DND-41 (cell line): ENCODE data around the gene ABCB8.

ENCODE experiments used
- ATAC-seq: fragments of 200-7000 bp; cut with Tn5 transposase; 3 replicates; pipeline ENCODE4 v1.9.1; 2021; ENCODE audit warnings: low read depth; ENCODE audit not compliant: insufficient read depth
- DNase-seq: peaks from one replicate; pipeline ENCODE4 v3.0.0-alpha.2; 2020
- H2AFZ ChIP-seq: 2 replicates; pipeline ENCODE4 v1.6.0; 2012; ENCODE audit warnings: low read depth, low read length
- H3K27ac ChIP-seq: 2 replicates; pipeline ENCODE4 v1.5.1; 2012; ENCODE audit warnings: low read length, inconsistent platforms
- H3K27me3 ChIP-seq: fragments of 200-600 bp; sonication (generic); 2 replicates; pipeline ENCODE4 v1.6.0; 2012; ENCODE audit warnings: low read length, mild to moderate bottlenecking, inconsistent platforms; ENCODE audit not compliant: insufficient read depth, poor library complexity
- H3K36me3 ChIP-seq: 2 replicates; pipeline ENCODE4 v1.5.1; 2012; ENCODE audit warnings: low read length, inconsistent platforms; ENCODE audit not compliant: insufficient read depth
- H3K4me1 ChIP-seq: 2 replicates; pipeline ENCODE4 v1.5.1; 2012; ENCODE audit warnings: mild to moderate bottlenecking, low read length; ENCODE audit not compliant: insufficient read depth
- H3K4me2 ChIP-seq: 2 replicates; pipeline ENCODE4 v1.6.0; 2012; ENCODE audit warnings: mild to moderate bottlenecking, moderate library complexity, low read length, inconsistent platforms; ENCODE audit not compliant: insufficient read depth
- H3K4me3 ChIP-seq, 2 experiments: fragments of 200-600 bp in 1 of 2; shearing (Covaris generic) in 1 of 2; 2 replicates each; pipeline ENCODE4 v1.5.1; 2012 to 2016; ENCODE audit warnings: inconsistent platforms in 2 of 2, low read length in 2 of 2, mild to moderate bottlenecking in 2 of 2, low read depth in 1 of 2, moderate library complexity in 1 of 2
- H3K79me2 ChIP-seq: 2 replicates; pipeline ENCODE4 v1.6.0; 2012; ENCODE audit warnings: low read length, inconsistent platforms; ENCODE audit not compliant: insufficient read depth
- H3K9ac ChIP-seq: 2 replicates; pipeline ENCODE4 v1.6.0; 2012; ENCODE audit warnings: low read depth, mild to moderate bottlenecking, inconsistent platforms, low read length, moderate library complexity
- H3K9me3 ChIP-seq: 2 replicates; pipeline ENCODE4 v1.5.1; 2012; ENCODE audit warnings: low read length, moderate library complexity, mild to moderate bottlenecking, inconsistent platforms; ENCODE audit not compliant: insufficient read depth, severe bottlenecking
- H4K20me1 ChIP-seq: 2 replicates; pipeline ENCODE4 v1.6.0; 2012; ENCODE audit warnings: low read length; ENCODE audit not compliant: insufficient read depth
- CTCF ChIP-seq: IDR thresholded peaks from 2 replicates; pipeline ENCODE4 v1.5.1; 2012; ENCODE audit warnings: borderline replicate concordance, low read length, moderate library complexity, mild to moderate bottlenecking; ENCODE audit not compliant: poor library complexity, severe bottlenecking; ENCODE audit errors: extremely low read depth
- EZH2 ChIP-seq: IDR thresholded peaks from 3 replicates; pipeline ENCODE4 v1.6.1; 2012; ENCODE audit warnings: borderline replicate concordance, low read depth, mild to moderate bottlenecking, moderate library complexity, low read length, inconsistent platforms; ENCODE audit not compliant: severe bottlenecking

ABCB8 gene

DNA sequence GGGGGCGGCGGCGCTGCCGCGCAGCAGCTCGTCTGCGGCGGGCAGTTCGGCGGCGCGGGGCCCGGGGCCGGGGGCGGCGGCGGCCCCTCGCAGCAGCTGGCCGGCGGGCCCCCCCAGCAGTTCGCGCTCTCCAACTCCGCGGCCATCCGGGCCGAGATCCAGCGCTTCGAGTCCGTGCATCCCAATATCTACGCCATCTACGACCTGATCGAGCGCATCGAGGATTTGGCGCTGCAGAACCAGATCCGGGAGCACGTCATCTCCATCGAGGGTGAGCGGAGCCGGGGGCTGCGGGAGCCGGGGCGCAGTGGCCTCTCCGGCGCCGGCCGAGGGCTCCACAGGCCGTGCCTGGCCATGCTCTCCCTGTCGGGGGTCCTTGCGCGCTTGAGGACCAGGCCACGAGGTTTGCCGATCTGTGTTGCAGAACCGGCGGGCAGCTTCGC, 58.6 kb downstream of the ABCB8 start:
- H3K79me2 ChIP-seq = peaks cover 26% of the 10 kb centered on the region
- peak overlapping the region; percentile 1; the same call in 1 of the 2 replicates for H2AFZ ChIP-seq
- no peak for TF ChIP-seq EZH2
- DNase-seq (no peak), ATAC-seq (no peak)
- H3K4me2 ChIP-seq = peak overlapping the region; percentile 67
- H3K36me3 ChIP-seq = peaks cover 4% of the 10 kb centered on the region; the same call in 1 of the 2 replicates
- no peak overlapping the region for H3K27ac ChIP-seq
- peaks cover 14% of the 10 kb centered on the region for H3K27me3 ChIP-seq
- H3K4me3 ChIP-seq = peak overlapping the region; percentile 30 to 60; a peak in 3 of 4 replicates
- peaks cover 25% of the 10 kb centered on the region for H4K20me1 ChIP-seq
- H3K9ac ChIP-seq = peak overlapping the region; percentile 52
- peaks cover 45% of the 10 kb centered on the region for H3K4me1 ChIP-seq
- H3K9me3 ChIP-seq = no peaks in the 10 kb centered on the region

- Histone ChIP-seq H3K27ac (no peak overlapping the region), H3K4me2 (peak overlapping the region; percentile 67), H3K79me2 (peaks cover 20% of the 10 kb centered on the region), H3K36me3 (no peaks in the 10 kb centered on the region), H4K20me1 (peaks cover 25% of the 10 kb centered on the region), H3K4me3 (peak overlapping the region; percentile 30 to 60; a peak in 3 of 4 replicates), H3K4me1 (peaks cover 39% of the 10 kb centered on the region), H2AFZ (0 out of 2 replicates have a peak overlapping the region, but pooled peaks have one; percentile 1), H3K27me3 (peaks cover 14% of the 10 kb centered on the region), H3K9ac (peak overlapping the region; percentile 52), H3K9me3 (no peaks in the 10 kb centered on the region)
- no peak for ATAC-seq
- TF ChIP-seq EZH2 = no peak
- no peak for TF ChIP-seq CTCF
- DNase-seq = no peak
Measured at GRCh38 chr7:151087245-151088018, 59.2 kb downstream of the ABCB8 start.

DNA sequence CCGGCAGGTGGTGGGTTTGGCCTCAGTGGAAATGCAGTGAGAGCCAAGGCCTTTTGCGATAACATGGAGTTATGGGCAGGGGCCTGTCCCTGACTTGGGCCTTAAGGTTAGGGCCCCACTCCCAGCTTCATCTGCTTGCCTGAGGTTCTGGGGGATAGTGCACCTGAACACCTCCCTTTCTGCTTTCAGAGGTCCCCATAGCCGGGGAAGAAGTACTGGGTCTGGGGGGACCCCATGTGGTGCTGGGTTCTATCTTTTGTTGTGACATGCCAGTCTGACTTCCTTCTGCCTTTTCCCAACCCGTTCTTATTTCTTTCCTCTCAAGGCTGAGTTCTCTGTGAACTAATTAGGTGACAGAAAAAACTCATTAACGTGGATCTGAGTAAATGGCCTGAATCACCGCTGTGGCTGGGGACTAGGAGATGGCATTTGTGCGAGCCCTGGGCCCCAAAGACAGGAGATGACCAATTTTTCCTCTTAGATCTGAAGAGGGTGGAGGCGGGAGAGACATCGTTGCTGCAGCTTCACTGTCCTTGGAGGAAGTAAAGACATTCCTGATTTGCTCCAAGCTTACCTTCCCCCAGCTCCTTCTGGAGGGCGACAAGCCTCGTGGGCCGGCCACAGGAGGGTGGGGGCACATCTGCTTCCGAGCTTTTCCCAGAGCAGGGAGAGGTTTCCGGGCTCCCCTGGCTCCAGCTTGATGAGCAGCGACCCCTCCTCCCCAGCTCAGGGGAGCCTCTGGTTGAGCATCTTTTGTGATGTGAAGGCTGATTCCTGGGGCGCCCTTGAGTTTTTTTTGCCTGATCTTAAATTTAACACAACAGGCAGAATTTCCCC, 60.0 kb downstream of the ABCB8 start:
- DNase-seq (no peak), ATAC-seq (no peak)
- peaks cover 14% of the 10 kb centered on the region for H3K27me3 ChIP-seq
- H3K4me3 ChIP-seq = peak overlapping the region in 1 of 2 experiments; percentile 60; a peak in 1 of 4 replicates
- peak overlapping the region; percentile 52; the same call in 1 of the 2 replicates for H3K9ac ChIP-seq
- peak overlapping the region; percentile 67 for H3K4me2 ChIP-seq
- H3K4me1 ChIP-seq = peaks cover 36% of the 10 kb centered on the region
- H3K9me3 ChIP-seq = no peaks in the 10 kb centered on the region
- H3K36me3 ChIP-seq = no peaks in the 10 kb centered on the region
- H2AFZ ChIP-seq = no peak overlapping the region
- peaks cover 25% of the 10 kb centered on the region for H4K20me1 ChIP-seq
- H3K27ac ChIP-seq = no peak overlapping the region
- TF ChIP-seq EZH2 = no peak
- TF ChIP-seq CTCF = no peak
- peaks cover 12% of the 10 kb centered on the region for H3K79me2 ChIP-seq
